Gastroesophageal sphincter (tissue), 4 donors: ENCODE results near the gene GRHL1. TPM values are rescaled to one million over a fixed set of nuclear protein-coding genes. Genes with fewer than 3 reads are reported as not detected.
A peak's percentile ranks its signal among the peaks of the same experiment; 100 is the strongest.

Source experiments
- ATAC-seq: fragments of 150-250 bp; one replicate; pipeline ENCODE4 v1.9.1; 2016; ENCODE audit warnings: mild to moderate bottlenecking, moderate library complexity
- H3K27ac ChIP-seq, 4 donors: fragments of 200-600 bp; sonication (generic) in 3 of 4; 1 replicate in 3 of 4; 2 replicates in 1 of 4; pipeline ENCODE4 v1.5.1; 2016 to 2019
- H3K27me3 ChIP-seq: fragments of 200-600 bp; sonication (generic); one replicate; pipeline ENCODE4 v1.5.1; 2019
- H3K36me3 ChIP-seq, 2 donors: fragments of 200-600 bp; sonication (generic); one replicate each; pipeline ENCODE4 v1.5.1; 2019; ENCODE audit warnings: control low read depth in 1 of 2
- H3K4me1 ChIP-seq, 3 donors: fragments of 200-600 bp; sonication (generic); 1 replicate in 2 of 3; 2 replicates in 1 of 3; pipeline ENCODE4 v1.5.1; 2016 to 2019; ENCODE audit warnings: control low read depth in 2 of 3
- H3K4me3 ChIP-seq, 2 donors: fragments of 200-600 bp; sonication (generic); one replicate each; pipeline ENCODE4 v1.5.1; 2019; ENCODE audit warnings: mild to moderate bottlenecking in 1 of 2, moderate library complexity in 1 of 2
- H3K9me3 ChIP-seq, 3 donors: fragments of 200-600 bp; sonication (generic); one replicate each; pipeline ENCODE4 v1.5.1; 2017 to 2019; ENCODE audit warnings: control low read depth in 2 of 3
- CTCF ChIP-seq, 4 experiments: fragments of 200-600 bp in 2 of 4; fragments of 450-650 bp in 2 of 4; sonication (generic) in 1 of 4; IDR thresholded peaks; one replicate each; pipeline ENCODE4 v1.5.1; 2017 to 2019; ENCODE audit warnings: antibody characterized with exemption in 4 of 4, mild to moderate bottlenecking in 2 of 4, moderate library complexity in 2 of 4
- EP300 ChIP-seq: sonication (generic); formaldehyde crosslinking; IDR thresholded peaks from one replicate; pipeline ENCODE4 v1.6.1; 2017; ENCODE audit warnings: antibody characterized with exemption, mild to moderate bottlenecking
- POLR2A ChIP-seq, 2 donors: fragments of 450-650 bp; IDR thresholded peaks; one replicate each; pipeline ENCODE4 v1.6.1; 2017; ENCODE audit warnings: antibody characterized with exemption in 2 of 2, mild to moderate bottlenecking in 2 of 2, moderate library complexity in 1 of 2
- POLR2AphosphoS5 ChIP-seq: sonication (generic); formaldehyde crosslinking; IDR thresholded peaks from one replicate; pipeline ENCODE4 v1.6.1; 2017; ENCODE audit warnings: antibody characterized with exemption
- WGBS, 2 donors: methylation state at CpG; one replicate each; pipeline ENCODE4 v1.1.5; 2018; ENCODE audit warnings: low coverage in 1 of 2; 5-methylcytosine and 5-hydroxymethylcytosine counted together
- total RNA-seq, 4 donors: library from RNA; depleted of rRNA; stranded (reverse); fragments of >200 nt; gene quantifications; one replicate each; pipeline ENCODE4 v1.1.0, GENCODE V29; 2016

GRHL1 gene
- total RNA-seq, 4 donors from 2014 or later, result 1.3 to 6.1 (median 2.3) TPM

DNA sequence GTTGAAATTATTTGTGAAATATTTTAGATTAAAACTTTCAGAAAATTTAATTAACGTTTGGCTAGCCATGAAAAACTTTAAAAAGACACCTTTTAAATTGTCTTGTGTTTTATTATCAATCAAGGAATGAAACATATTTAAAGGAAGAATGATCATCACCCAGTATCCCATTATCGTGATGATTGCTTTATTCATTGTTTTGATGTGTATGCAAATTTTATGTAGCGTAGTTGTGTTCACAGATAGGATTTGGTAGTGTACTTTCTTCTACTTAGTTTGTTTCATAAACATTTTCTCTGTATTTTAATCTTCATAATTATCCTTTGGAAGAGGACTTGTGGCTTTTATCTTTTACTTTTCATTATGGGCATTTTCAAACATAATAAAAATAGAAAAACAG is 7.8 kb downstream of the GRHL1 start:
- peaks cover 0 to 7% of the 10 kb centered on the region in 2 donors for H3K36me3 ChIP-seq
- 93 to 100% methylated on average over 3 of the region's 3 CpGs for WGBS, 2 donors
- no peak overlapping the region for H3K27ac ChIP-seq
- H3K9me3 ChIP-seq, result no peaks in the 10 kb centered on the region
- ATAC-seq, result no peak
- H3K4me3 ChIP-seq, result no peak overlapping the region
- TF ChIP-seq POLR2AphosphoS5 (no peak), EP300 (no peak), POLR2A (IDR thresholded peaks at IDR 0.05) (no peak), CTCF (IDR thresholded peaks at IDR 0.05) (no peak)
- H3K4me1 ChIP-seq, result no peaks in the 10 kb centered on the region
- no peaks in the 10 kb centered on the region for H3K27me3 ChIP-seq

DNA sequence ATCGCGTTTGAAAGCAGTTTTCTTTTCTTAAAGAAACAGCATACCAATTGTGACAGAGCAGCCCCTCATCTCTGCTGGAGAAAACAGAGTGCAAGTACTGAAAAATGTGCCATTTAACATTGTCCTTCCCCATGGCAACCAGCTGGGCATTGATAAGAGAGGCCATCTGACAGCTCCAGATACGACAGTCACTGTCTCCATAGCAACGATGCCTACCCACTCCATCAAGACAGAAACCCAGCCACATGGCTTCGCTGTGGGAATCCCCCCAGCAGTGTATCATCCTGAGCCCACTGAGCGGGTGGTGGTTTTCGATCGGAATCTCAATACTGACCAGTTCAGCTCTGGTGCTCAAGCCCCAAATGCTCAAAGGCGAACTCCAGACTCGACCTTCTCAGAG is 9.5 kb downstream of the GRHL1 start:
- TF ChIP-seq CTCF (IDR thresholded peaks at IDR 0.05) (no peak), POLR2AphosphoS5 (no peak), EP300 (no peak)
- WGBS, 2 donors, result 58 to 73% methylated on average over 3 to 8 of the region's 10 CpGs
- H3K4me3 ChIP-seq, result no peak overlapping the region
- H3K27me3 ChIP-seq, result no peaks in the 10 kb centered on the region
- H3K27ac ChIP-seq, result no peak overlapping the region
- no peak for ATAC-seq
- peaks cover 0 to 14% of the 10 kb centered on the region in 2 donors for H3K36me3 ChIP-seq
- H3K9me3 ChIP-seq, result no peaks in the 10 kb centered on the region
- no peaks in the 10 kb centered on the region for H3K4me1 ChIP-seq

GRCh38 chr2:9964334-9964980 is 13.0 kb downstream of the GRHL1 start:
- H3K36me3 ChIP-seq, result peaks cover 0 to 14% of the 10 kb centered on the region in 2 donors
- no peak for ATAC-seq
- 79 to 87% methylated on average over 6 to 7 of the region's 7 CpGs for WGBS, 2 donors
- no peaks in the 10 kb centered on the region for H3K27me3 ChIP-seq
- H3K9me3 ChIP-seq, result no peaks in the 10 kb centered on the region
- H3K27ac ChIP-seq, result no peak overlapping the region
- TF ChIP-seq EP300, result no peak
- no peak for TF ChIP-seq POLR2A (IDR thresholded peaks at IDR 0.05)
- no peak for TF ChIP-seq POLR2AphosphoS5
- no peak for TF ChIP-seq CTCF (IDR thresholded peaks at IDR 0.05)
- H3K4me1 ChIP-seq, result no peaks in the 10 kb centered on the region
- H3K4me3 ChIP-seq, result no peak overlapping the region

DNA sequence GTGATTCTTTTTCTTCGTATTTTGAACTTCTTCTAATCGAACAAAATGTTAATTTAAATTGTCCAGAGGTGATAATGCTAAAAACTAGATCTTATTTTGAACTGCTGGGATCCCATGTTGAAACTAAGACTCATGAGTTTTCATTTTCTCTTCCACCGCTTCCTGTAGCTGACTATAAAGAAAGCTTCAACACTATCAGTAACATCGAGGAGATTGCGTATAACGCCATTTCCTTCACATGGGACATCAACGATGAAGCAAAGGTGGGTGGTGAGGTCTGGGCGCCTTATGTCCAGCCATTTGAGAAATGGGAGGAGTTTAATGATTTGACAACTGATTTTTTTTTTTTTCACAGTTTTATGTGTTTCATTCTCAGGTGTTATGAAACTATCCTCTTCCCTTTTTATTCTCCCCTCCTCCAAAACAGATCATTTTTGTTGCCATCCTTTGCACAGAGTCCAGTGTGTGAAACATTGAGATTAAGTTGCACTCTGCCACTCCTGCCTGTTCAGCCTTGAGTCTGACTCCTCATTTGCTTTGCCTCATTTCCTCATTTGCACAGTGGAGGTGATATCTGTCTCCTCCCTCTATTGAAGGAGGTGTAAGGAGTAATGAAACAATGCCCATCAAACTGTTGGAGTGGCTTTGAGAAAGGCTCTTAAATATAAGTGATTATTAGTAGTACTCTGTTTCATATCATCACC is 13.8 kb downstream of the GRHL1 start:
- Histone ChIP-seq H3K4me1 (peaks cover 0 to 4% (median 2%) of the 10 kb centered on the region in 3 donors), H3K4me3 (no peak overlapping the region), H3K36me3 (peaks cover 0 to 14% of the 10 kb centered on the region in 2 donors), H3K9me3 (no peaks in the 10 kb centered on the region), H3K27me3 (no peaks in the 10 kb centered on the region), H3K27ac (no peak overlapping the region)
- TF ChIP-seq POLR2AphosphoS5, result no peak
- TF ChIP-seq CTCF (IDR thresholded peaks at IDR 0.05), result no peak
- TF ChIP-seq EP300, result no peak
- TF ChIP-seq POLR2A (IDR thresholded peaks at IDR 0.05), result no peak
- no peak for ATAC-seq
- WGBS, 2 donors, result 88 to 89% methylated on average over 8 of the region's 8 CpGs

GRCh38 chr2:9966491-9967022 is 15.1 kb downstream of the GRHL1 start:
- no peaks in the 10 kb centered on the region for H3K27me3 ChIP-seq
- no peak overlapping the region for H3K4me3 ChIP-seq
- H3K9me3 ChIP-seq, result no peaks in the 10 kb centered on the region
- peak overlapping the region in 1 of 4 donors; percentile 19 for H3K27ac ChIP-seq
- WGBS, 2 donors, result 63 to 69% methylated on average over 2 to 3 of the region's 3 CpGs
- peaks cover 0 to 9% of the 10 kb centered on the region in 2 donors for H3K36me3 ChIP-seq
- no peak for ATAC-seq
- peaks cover 0 to 17% (median 11%) of the 10 kb centered on the region in 3 donors for H3K4me1 ChIP-seq
- TF ChIP-seq EP300 (no peak), POLR2A (IDR thresholded peaks at IDR 0.05) (no peak), POLR2AphosphoS5 (no peak), CTCF (IDR thresholded peaks at IDR 0.05) (no peak)
